22Rv1 (cell line): Measurements from ENCODE around the gene ANAPC10.

Source experiments
- H3K27ac ChIP-seq: fragments of 450-650 bp; 2 replicates; pipeline ENCODE4 v1.5.1; 2017
- ZFX ChIP-seq: fragments of 450-650 bp; IDR thresholded peaks from 2 replicates; pipeline ENCODE4 v1.6.1; 2017; ENCODE audit warnings: antibody characterized with exemption, borderline replicate concordance
- TF ChIP-seq, protein P1 (sequence below): fragments of 450-650 bp; IDR thresholded peaks from 2 replicates; pipeline ENCODE4 v1.5.1; 2017; ENCODE audit warnings: mild to moderate bottlenecking

The ANAPC10 gene

DNA sequence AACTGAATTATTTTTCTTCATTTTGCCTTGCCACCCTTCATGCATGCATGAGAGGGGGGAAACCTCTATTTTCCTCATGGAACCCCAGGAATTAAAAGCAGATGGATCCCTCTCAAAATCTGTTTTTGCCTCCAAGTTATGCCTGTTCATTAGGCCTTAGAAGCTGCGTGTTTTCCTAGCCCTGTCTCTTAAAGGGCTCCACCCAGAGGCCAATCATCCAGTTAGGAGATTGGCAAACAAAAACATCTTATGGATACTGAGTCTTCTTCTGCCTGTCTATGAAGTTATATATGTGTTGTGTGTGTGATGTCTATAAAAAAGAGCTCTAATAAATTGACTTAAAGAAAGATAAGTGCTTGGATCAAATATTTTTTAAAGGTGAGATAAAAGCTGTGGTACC, 142.9 kb downstream of the ANAPC10 start:
- TF ChIP-seq, protein P1, sequence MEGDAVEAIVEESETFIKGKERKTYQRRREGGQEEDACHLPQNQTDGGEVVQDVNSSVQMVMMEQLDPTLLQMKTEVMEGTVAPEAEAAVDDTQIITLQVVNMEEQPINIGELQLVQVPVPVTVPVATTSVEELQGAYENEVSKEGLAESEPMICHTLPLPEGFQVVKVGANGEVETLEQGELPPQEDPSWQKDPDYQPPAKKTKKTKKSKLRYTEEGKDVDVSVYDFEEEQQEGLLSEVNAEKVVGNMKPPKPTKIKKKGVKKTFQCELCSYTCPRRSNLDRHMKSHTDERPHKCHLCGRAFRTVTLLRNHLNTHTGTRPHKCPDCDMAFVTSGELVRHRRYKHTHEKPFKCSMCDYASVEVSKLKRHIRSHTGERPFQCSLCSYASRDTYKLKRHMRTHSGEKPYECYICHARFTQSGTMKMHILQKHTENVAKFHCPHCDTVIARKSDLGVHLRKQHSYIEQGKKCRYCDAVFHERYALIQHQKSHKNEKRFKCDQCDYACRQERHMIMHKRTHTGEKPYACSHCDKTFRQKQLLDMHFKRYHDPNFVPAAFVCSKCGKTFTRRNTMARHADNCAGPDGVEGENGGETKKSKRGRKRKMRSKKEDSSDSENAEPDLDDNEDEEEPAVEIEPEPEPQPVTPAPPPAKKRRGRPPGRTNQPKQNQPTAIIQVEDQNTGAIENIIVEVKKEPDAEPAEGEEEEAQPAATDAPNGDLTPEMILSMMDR: peak; percentile 23; the same call in 1 of the 2 replicates
- no peak for TF ChIP-seq ZFX
- no peak overlapping the region for H3K27ac ChIP-seq

DNA sequence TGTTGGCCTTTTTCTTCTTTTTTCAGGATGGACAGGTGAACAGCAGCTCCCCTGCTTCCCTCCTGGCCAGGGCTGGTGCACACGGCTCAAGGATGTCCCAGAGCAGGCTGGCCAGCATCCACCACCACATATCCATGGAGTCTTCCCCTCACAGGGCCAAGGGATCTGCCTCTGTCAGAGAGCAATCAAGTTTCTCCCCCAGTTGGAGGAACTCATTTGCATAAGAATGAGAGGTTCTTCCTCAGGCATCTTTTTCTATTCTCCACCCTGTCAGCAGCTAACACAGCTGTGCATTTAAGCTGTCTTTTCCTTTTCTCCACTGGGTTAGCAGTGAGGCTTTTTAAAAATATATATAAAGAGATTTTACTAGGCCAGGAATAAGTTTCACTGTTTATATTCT, 143.8 kb downstream of the ANAPC10 start:
- no peak overlapping the region for H3K27ac ChIP-seq

DNA sequence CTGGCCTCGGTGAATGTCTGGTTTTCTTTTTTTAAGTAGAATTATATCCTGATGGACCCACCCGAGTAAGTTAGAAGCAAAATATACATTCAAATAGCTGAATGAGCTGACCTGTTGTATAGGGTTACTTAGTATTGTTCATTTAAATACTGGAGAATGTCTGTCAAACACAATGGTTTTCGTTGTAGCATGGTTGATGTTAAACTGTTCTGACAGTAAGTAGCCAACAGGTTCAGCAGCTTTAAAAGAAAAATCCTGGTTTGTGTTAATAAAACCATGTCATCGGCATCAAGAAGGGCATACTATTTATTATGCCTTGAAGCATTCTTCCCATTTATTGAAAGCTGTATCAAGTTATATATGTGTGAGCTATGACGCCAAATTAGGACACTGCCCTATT, 149.6 kb downstream of the ANAPC10 start:
- TF ChIP-seq, protein P1: no peak
- no peak for TF ChIP-seq ZFX
- no peak overlapping the region for H3K27ac ChIP-seq

More for the DNA sequence above, 143.8 kb downstream of the ANAPC10 start:
- TF ChIP-seq, protein P1: no peak
- TF ChIP-seq ZFX: no peak

DNA sequence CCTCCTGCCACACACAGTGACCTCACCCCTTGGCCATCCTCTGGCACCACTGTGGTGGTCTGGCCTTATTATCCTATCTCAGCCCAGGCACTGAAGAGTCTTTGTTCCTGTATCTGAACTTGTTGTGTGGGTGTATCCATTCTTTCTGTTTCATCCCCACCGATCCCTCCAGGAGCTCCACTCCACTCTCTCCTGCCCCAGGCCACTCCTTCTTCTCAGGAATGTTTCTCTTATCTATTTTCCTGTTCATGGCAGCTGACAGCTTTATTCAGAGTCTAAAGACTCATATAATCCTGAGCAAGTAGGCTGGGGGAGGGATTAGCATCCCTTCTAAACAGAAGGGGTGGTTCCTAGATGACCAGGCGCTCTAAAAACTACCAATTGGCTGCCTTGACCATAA, 150.0 kb downstream of the ANAPC10 start:
- TF ChIP-seq, protein P1: no peak
- no peak for TF ChIP-seq ZFX
- H3K27ac ChIP-seq: no peak overlapping the region
